Smooth muscle cell (in vitro differentiated cells): ENCODE data around the gene GABRD. TPM values are rescaled to one million over a fixed set of nuclear protein-coding genes. Genes with fewer than 3 reads are reported as not detected.
"Not testable (repeated sequence)": the region's sequence is repeated elsewhere in the genome, so short reads cannot be mapped to it uniquely, and the experiment has no call there.

ENCODE experiments used
- DNase-seq: peaks from one replicate; lab custom pipeline; 2025; ENCODE audit not compliant: unreplicated experiment; lab: John Stamatoyannopoulos, UW
- H2AFZ ChIP-seq: fragments of 200-600 bp; sonication (generic); 2 replicates; pipeline ENCODE4 v1.6.0; 2016; ENCODE audit warnings: antibody characterized with exemption, low read depth, mild to moderate bottlenecking
- H3F3A ChIP-seq: fragments of 200-600 bp; sonication (generic); 2 replicates; pipeline ENCODE4 v1.6.0; 2017; ENCODE audit warnings: antibody characterized with exemption, low read depth
- H3K27ac ChIP-seq: fragments of 200-600 bp; sonication (generic); 2 replicates; pipeline ENCODE4 v1.5.1; 2016; ENCODE audit warnings: low read depth, mild to moderate bottlenecking
- H3K27me3 ChIP-seq: fragments of 200-600 bp; sonication (generic); 2 replicates; pipeline ENCODE4 v1.6.1; 2016; ENCODE audit warnings: low read depth, mild to moderate bottlenecking
- H3K36me3 ChIP-seq: fragments of 200-600 bp; sonication (generic); 2 replicates; pipeline ENCODE4 v1.5.1; 2016; ENCODE audit warnings: low read depth
- H3K4me1 ChIP-seq: fragments of 200-600 bp; sonication (generic); 2 replicates; pipeline ENCODE4 v1.5.1; 2016; ENCODE audit warnings: low read depth
- H3K4me2 ChIP-seq: fragments of 200-600 bp; sonication (generic); 2 replicates; pipeline ENCODE4 v1.6.0; 2016; ENCODE audit warnings: mild to moderate bottlenecking
- H3K4me3 ChIP-seq: fragments of 200-600 bp; sonication (generic); 2 replicates; pipeline ENCODE4 v1.5.1; 2016; ENCODE audit warnings: mild to moderate bottlenecking
- H3K79me2 ChIP-seq: fragments of 200-600 bp; sonication (generic); 2 replicates; pipeline ENCODE4 v1.6.0; 2016; ENCODE audit warnings: low read depth, mild to moderate bottlenecking
- H3K9ac ChIP-seq: fragments of 200-600 bp; sonication (generic); 2 replicates; pipeline ENCODE4 v1.6.0; 2016; ENCODE audit warnings: low read depth
- H3K9me3 ChIP-seq: fragments of 200-600 bp; sonication (generic); replicated peaks from 2 replicates; pipeline ENCODE4 v1.5.1; 2016; ENCODE audit warnings: low read depth
- H4K20me1 ChIP-seq: fragments of 200-600 bp; sonication (generic); 2 replicates; pipeline ENCODE4 v1.6.0; 2016; ENCODE audit warnings: low read depth
- WGBS: methylation state at CpG from one replicate; pipeline ENCODE4 v1.1.7; 2016; ENCODE audit warnings: low lambda C conversion rate; 5-methylcytosine and 5-hydroxymethylcytosine counted together
- polyA plus RNA-seq: library from polyadenylated mRNA; unstranded; fragments of >200 nt; fragmentation: Nextera tagmentation; extraction: Ambion mirVana; gene quantifications from 2 replicates; pipeline ENCODE4 v1.2.1, GENCODE V29; 2016
- total RNA-seq: library from RNA; depleted of rRNA; stranded (reverse); fragments of >200 nt; gene quantifications from 2 replicates; pipeline ENCODE4 v1.2.3, GENCODE V29; 2014
- TF ChIP-seq, protein P1 (sequence below): fragments of 200-600 bp; sonication (generic); IDR thresholded peaks from 2 replicates; pipeline ENCODE4 v1.5.1; 2017; ENCODE audit warnings: borderline replicate concordance, mild to moderate bottlenecking, antibody characterized with exemption; ENCODE audit not compliant: insufficient read depth, poor library complexity, severe bottlenecking

The GABRD gene
- total and polyA plus RNA-seq, 2 experiments from 2014 or later: not detected

DNA sequence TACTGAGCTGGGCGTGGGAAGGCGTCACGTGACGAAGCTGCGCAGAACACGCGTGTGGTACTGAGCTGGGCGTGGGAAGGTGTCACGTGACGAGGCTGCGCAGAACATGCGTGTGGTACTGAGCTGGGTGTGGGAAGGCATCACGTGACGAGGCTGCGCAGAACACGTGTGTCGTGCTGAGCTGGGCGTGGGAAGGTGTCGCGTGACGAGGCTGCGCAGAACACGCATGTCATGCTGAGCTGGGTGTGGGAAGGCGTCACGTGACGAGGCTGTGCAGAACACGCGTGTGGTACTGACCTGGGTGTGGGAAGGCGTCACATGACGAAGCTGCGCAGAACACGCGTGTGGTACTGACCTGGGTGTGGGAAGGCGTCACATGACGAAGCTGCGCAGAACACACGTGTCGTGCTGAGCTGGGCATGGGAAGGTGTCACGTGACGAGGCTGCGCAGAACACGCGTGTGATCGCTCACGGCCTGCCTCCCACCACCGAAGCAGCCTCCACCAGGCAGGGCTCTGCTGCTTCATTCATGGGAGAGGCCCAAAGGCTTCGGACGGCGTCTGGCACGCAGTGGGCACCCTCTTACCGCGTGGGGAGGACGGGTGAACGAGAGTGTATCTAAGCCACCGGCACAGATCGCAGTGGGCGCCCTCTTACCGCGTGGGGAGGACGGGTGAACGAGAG lies 39.5 kb upstream of the GABRD start:
- H3K79me2 ChIP-seq: no peaks in the 10 kb centered on the region
- H3K4me2 ChIP-seq: no peak overlapping the region
- no peak overlapping the region for H3K27ac ChIP-seq
- H3K9ac ChIP-seq: no peak overlapping the region
- no peak for DNase-seq
- WGBS: 96% methylated on average over 58 of the region's 61 CpGs
- no peaks in the 10 kb centered on the region for H3F3A ChIP-seq
- H3K27me3 ChIP-seq: no peaks in the 10 kb centered on the region
- H4K20me1 ChIP-seq: no peaks in the 10 kb centered on the region
- no peak overlapping the region for H2AFZ ChIP-seq
- TF ChIP-seq, protein P1, sequence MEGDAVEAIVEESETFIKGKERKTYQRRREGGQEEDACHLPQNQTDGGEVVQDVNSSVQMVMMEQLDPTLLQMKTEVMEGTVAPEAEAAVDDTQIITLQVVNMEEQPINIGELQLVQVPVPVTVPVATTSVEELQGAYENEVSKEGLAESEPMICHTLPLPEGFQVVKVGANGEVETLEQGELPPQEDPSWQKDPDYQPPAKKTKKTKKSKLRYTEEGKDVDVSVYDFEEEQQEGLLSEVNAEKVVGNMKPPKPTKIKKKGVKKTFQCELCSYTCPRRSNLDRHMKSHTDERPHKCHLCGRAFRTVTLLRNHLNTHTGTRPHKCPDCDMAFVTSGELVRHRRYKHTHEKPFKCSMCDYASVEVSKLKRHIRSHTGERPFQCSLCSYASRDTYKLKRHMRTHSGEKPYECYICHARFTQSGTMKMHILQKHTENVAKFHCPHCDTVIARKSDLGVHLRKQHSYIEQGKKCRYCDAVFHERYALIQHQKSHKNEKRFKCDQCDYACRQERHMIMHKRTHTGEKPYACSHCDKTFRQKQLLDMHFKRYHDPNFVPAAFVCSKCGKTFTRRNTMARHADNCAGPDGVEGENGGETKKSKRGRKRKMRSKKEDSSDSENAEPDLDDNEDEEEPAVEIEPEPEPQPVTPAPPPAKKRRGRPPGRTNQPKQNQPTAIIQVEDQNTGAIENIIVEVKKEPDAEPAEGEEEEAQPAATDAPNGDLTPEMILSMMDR: no peak
- no peaks in the 10 kb centered on the region for H3K36me3 ChIP-seq
- H3K4me3 ChIP-seq: no peak overlapping the region
- no peaks in the 10 kb centered on the region for H3K9me3 ChIP-seq
- no peaks in the 10 kb centered on the region for H3K4me1 ChIP-seq

DNA sequence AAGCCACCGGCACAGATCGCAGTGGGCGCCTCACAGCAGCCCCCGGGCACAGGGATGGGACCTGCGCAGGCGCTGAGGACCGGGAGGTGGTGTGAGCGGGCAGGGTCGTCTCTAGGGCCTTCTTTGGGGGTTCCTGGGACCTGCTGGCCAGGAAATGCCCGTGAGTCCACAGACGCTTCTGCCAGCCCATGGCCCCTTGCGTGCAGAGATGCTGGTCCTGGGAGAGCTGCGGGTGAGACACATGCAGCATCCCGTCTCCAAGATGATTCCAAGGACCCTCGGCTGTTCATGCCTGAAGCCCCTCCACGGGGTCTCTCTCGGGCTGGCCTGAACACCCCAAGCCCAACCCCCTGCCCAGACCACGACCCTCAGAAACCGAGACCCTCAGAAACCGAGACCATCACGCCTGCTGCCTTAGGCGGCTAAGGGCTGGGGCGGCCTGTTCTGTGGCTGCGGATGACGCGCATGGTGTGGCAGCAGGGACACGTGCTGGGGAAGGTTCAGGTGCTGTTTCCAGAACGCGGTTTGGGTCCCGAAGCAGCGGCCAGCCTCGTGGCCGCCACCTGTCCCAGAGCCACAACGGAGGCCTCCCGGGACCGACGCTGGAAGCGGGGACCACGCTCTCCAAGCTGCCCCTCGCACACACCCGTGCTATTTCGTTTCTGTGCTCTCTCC lies 38.5 kb upstream of the GABRD start:
- TF ChIP-seq, protein P1: no peak
- Histone ChIP-seq H3K4me2 (no peak overlapping the region), H3K27ac (no peak overlapping the region), H3K9me3 (no peaks in the 10 kb centered on the region), H3K27me3 (no peaks in the 10 kb centered on the region), H3K4me3 (no peak overlapping the region), H4K20me1 (no peaks in the 10 kb centered on the region), H3K9ac (no peak overlapping the region), H3K4me1 (no peaks in the 10 kb centered on the region), H3K79me2 (no peaks in the 10 kb centered on the region), H3F3A (no peaks in the 10 kb centered on the region), H3K36me3 (no peaks in the 10 kb centered on the region), H2AFZ (no peak overlapping the region)
- 97% methylated on average over 38 of the region's 42 CpGs for WGBS
- DNase-seq: no peak

DNA sequence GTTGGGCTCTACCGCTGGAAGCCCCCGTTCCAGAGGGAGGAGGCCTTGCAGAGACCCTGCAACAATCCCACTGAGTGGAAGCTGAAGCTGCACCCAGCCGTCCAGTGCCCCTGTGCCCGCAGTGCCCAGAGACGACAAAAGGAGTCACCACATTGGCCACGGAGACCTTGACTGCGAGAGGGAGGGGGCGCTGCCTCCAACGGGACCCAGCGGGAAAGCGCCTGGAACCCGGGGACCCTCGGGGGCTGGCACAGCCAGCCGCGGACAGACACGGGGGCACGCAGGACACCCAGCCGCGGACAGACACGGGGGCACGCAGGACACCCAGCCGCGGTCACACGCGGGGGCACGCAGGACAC lies 38.0 kb upstream of the GABRD start:
- no peak overlapping the region for H3K27ac ChIP-seq
- H3F3A ChIP-seq: no peaks in the 10 kb centered on the region
- no peak overlapping the region for H3K9ac ChIP-seq
- no peak overlapping the region for H3K4me3 ChIP-seq
- no peaks in the 10 kb centered on the region for H3K27me3 ChIP-seq
- H3K4me1 ChIP-seq: no peaks in the 10 kb centered on the region
- 95% methylated on average over 26 of the region's 26 CpGs for WGBS
- no peak overlapping the region for H3K4me2 ChIP-seq
- H3K79me2 ChIP-seq: no peaks in the 10 kb centered on the region
- DNase-seq: no peak
- H3K9me3 ChIP-seq: no peaks in the 10 kb centered on the region
- no peaks in the 10 kb centered on the region for H4K20me1 ChIP-seq
- H2AFZ ChIP-seq: no peak overlapping the region
- no peaks in the 10 kb centered on the region for H3K36me3 ChIP-seq
- TF ChIP-seq, protein P1: no peak

DNA sequence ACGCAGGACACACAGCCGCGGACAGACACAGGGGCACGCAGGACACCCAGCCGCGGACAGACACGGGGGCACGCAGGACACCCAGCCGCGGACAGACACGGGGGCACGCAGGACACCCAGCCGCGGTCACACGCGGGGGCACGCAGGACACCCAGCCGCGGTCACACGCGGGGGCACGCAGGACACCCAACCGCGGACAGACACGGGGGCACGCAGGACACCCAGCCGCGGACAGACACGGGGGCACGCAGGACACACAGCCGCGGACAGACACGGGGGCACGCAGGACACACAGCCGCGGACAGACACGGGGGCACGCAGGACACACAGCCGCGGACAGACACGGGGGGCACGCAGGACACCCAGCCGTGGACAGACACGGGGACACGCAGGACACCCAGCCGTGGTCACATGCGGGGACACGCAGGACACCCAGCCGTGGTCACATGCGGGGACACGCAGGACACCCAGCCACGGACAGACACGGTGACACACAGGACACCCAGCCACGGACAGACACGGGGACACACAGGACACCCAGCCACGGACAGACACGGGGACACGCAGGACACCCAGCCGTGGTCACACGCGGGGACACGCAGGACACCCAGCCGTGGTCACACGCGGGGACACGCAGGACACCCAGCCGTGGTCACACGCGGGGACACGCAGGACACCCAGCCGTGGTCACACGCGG lies 37.4 kb upstream of the GABRD start:
- not testable (repeated sequence) for H3K27me3 ChIP-seq, H3K9me3 ChIP-seq, H3K4me3 ChIP-seq, H4K20me1 ChIP-seq, H3K36me3 ChIP-seq, H3K4me1 ChIP-seq, DNase-seq, H3K27ac ChIP-seq, H3K4me2 ChIP-seq, H2AFZ ChIP-seq, H3F3A ChIP-seq, H3K9ac ChIP-seq, H3K79me2 ChIP-seq
- WGBS: 96% methylated on average over 48 of the region's 73 CpGs
